Tibial nerve (tissue), 4 donors: ENCODE data around the gene TUBE1.

Experiments used
- CTCF ChIP-seq, 5 experiments: fragments of 200-600 bp in 3 of 5; fragments of 450-650 bp in 2 of 5; sonication (generic) in 3 of 5; IDR thresholded peaks; one replicate each; pipeline ENCODE4 v1.5.1; 2016 to 2019; ENCODE audit warnings: antibody characterized with exemption in 5 of 5, mild to moderate bottlenecking in 3 of 5, moderate library complexity in 2 of 5
- EP300 ChIP-seq, 2 donors: sonication (generic); formaldehyde crosslinking; IDR thresholded peaks; one replicate each; pipeline ENCODE4 v1.6.1; 2017; ENCODE audit warnings: antibody characterized with exemption in 2 of 2, mild to moderate bottlenecking in 1 of 2
- POLR2A ChIP-seq, 2 donors: fragments of 450-650 bp; IDR thresholded peaks; one replicate each; pipeline ENCODE4 v1.6.1; 2017; ENCODE audit warnings: antibody characterized with exemption in 2 of 2, mild to moderate bottlenecking in 2 of 2, moderate library complexity in 2 of 2

GRCh38 chr6:112109262-112109661, 22.0 kb upstream of the TUBE1 start:
- no peak for TF ChIP-seq CTCF (IDR thresholded peaks at IDR 0.05)
- TF ChIP-seq POLR2A (IDR thresholded peaks at IDR 0.05): no peak
- TF ChIP-seq EP300 (IDR thresholded peaks at IDR 0.05): no peak
